ENCODE results near the gene EIF2S1. TPM values are rescaled to one million over a fixed set of nuclear protein-coding genes. Genes with fewer than 3 reads are reported as not detected.

EIF2S1 gene
- total RNA-seq, 1 experiment from 2014 or later = 192 TPM

DNA sequence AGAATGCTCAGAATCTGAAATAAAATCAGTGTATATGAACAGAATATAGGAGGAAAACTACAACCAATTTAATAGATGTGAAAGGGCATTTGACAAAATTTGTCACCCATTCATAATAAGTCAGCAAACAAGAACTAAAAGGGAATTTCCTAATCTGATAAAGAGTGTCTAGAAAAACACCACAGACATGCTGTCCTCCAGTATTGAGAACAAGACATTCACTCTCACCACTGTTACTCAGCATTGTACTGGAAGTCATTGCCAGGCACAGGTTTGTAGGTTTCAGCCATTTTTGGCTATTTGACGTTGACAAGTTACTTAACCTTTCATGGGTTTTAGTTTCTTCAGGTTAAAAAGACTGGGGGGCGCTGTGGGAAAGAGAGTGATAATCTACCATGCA lies 13.2 kb downstream of the EIF2S1 start:
- DNase-seq (ENCODE audit: low read depth, low spot score) (no peak), ATAC-seq (no peak)
- Histone ChIP-seq H3K27me3 (ENCODE audit: insufficient read depth, low read length) (no peaks in the 10 kb centered on the region), H3K79me2 (ENCODE audit: insufficient read depth, low read length) (peaks cover 93% of the 10 kb centered on the region), H3K4me1 (ENCODE audit: control insufficient read depth in 1 of 2, insufficient read depth in 2 of 2, low read length in 2 of 2) (no peaks in the 10 kb centered on the region), H3K9ac (ENCODE audit: low read length) (no peak overlapping the region), H2AFZ (ENCODE audit: low read depth, low read length, poor library complexity, severe bottlenecking) (no peak overlapping the region), H3K4me2 (ENCODE audit: low read length) (no peak overlapping the region), H3K27ac (ENCODE audit: low read depth, low read length) (no peak overlapping the region), H3K9me3 (ENCODE audit: control insufficient read depth in 1 of 2, insufficient read depth in 1 of 2, low read depth in 1 of 2, low read length in 2 of 2) (no peaks in the 10 kb centered on the region), H3K36me3 (ENCODE audit: control insufficient read depth in 1 of 2, insufficient read depth in 2 of 2, low read length in 2 of 2) (peaks cover 64 to 67% of the 10 kb centered on the region in 2 experiments), H3K4me3 (replicated peaks in 1 of 2; ENCODE audit: low read depth in 1 of 2, low read length in 2 of 2) (no peak overlapping the region), H4K20me1 (ENCODE audit: insufficient read depth) (peaks cover 18% of the 10 kb centered on the region; the same call in 1 of the 2 replicates), H3K9me2 (ENCODE audit: insufficient read depth) (no peaks in the 10 kb centered on the region)
- ChIA-PET CTCF (no interaction called here), RAD21 (ENCODE audit: low non-redundant PET in 1 of 2, low total read pairs in 2 of 2, uncharacterized antibody in 2 of 2, unreplicated experiment in 2 of 2) (no interaction called here), POLR2A (no interaction called here)
- intact Hi-C loops (cut with micrococcal nuclease) = no loop called here
- BruUV-seq (replicated peaks) = no TSS peak
- TF ChIP-seq SIN3A (IDR thresholded peaks at IDR 0.05; ENCODE audit: low read depth) = no peak
- no peak for TF ChIP-seq RAD21 (IDR thresholded peaks at IDR 0.05; ENCODE audit: low read depth)
- TF ChIP-seq TCF7L2 (IDR thresholded peaks at IDR 0.05; ENCODE audit: borderline replicate concordance, extremely low read depth, insufficient read depth, insufficient read length) = no peak
- no peak for TF ChIP-seq SRF (IDR thresholded peaks at IDR 0.05; ENCODE audit: low read depth)
- TF ChIP-seq EGR1 (IDR thresholded peaks at IDR 0.05; ENCODE audit: low read depth) = no peak
- no peak for TF ChIP-seq YY1 (IDR thresholded peaks at IDR 0.05; ENCODE audit: extremely low read depth, insufficient replicate concordance, low read depth, low read length)
- TF ChIP-seq, protein P1, sequence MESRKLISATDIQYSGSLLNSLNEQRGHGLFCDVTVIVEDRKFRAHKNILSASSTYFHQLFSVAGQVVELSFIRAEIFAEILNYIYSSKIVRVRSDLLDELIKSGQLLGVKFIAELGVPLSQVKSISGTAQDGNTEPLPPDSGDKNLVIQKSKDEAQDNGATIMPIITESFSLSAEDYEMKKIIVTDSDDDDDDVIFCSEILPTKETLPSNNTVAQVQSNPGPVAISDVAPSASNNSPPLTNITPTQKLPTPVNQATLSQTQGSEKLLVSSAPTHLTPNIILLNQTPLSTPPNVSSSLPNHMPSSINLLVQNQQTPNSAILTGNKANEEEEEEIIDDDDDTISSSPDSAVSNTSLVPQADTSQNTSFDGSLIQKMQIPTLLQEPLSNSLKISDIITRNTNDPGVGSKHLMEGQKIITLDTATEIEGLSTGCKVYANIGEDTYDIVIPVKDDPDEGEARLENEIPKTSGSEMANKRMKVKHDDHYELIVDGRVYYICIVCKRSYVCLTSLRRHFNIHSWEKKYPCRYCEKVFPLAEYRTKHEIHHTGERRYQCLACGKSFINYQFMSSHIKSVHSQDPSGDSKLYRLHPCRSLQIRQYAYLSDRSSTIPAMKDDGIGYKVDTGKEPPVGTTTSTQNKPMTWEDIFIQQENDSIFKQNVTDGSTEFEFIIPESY (IDR thresholded peaks at IDR 0.05; ENCODE audit: extremely low read depth, insufficient replicate concordance, low read length) = no peak
- TF ChIP-seq ZNF274 (IDR thresholded peaks at IDR 0.05; ENCODE audit: low read depth, low read length) = no peak
- TF ChIP-seq JUND (IDR thresholded peaks at IDR 0.05) = no peak
- no peak for TF ChIP-seq POLR2A (IDR thresholded peaks at IDR 0.05; ENCODE audit: borderline replicate concordance, extremely low read depth, insufficient read depth, insufficient read length)
- TF ChIP-seq CBX3 (IDR thresholded peaks at IDR 0.05; ENCODE audit: low read depth) = no peak
- TF ChIP-seq, protein P2, sequence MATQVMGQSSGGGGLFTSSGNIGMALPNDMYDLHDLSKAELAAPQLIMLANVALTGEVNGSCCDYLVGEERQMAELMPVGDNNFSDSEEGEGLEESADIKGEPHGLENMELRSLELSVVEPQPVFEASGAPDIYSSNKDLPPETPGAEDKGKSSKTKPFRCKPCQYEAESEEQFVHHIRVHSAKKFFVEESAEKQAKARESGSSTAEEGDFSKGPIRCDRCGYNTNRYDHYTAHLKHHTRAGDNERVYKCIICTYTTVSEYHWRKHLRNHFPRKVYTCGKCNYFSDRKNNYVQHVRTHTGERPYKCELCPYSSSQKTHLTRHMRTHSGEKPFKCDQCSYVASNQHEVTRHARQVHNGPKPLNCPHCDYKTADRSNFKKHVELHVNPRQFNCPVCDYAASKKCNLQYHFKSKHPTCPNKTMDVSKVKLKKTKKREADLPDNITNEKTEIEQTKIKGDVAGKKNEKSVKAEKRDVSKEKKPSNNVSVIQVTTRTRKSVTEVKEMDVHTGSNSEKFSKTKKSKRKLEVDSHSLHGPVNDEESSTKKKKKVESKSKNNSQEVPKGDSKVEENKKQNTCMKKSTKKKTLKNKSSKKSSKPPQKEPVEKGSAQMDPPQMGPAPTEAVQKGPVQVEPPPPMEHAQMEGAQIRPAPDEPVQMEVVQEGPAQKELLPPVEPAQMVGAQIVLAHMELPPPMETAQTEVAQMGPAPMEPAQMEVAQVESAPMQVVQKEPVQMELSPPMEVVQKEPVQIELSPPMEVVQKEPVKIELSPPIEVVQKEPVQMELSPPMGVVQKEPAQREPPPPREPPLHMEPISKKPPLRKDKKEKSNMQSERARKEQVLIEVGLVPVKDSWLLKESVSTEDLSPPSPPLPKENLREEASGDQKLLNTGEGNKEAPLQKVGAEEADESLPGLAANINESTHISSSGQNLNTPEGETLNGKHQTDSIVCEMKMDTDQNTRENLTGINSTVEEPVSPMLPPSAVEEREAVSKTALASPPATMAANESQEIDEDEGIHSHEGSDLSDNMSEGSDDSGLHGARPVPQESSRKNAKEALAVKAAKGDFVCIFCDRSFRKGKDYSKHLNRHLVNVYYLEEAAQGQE (IDR thresholded peaks at IDR 0.05; ENCODE audit: low read depth) = no peak
- TF ChIP-seq POLR2AphosphoS5 (IDR thresholded peaks at IDR 0.05; ENCODE audit: low read depth, low read length) = no peak
- TF ChIP-seq, protein P3, sequence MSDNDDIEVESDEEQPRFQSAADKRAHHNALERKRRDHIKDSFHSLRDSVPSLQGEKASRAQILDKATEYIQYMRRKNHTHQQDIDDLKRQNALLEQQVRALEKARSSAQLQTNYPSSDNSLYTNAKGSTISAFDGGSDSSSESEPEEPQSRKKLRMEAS (IDR thresholded peaks at IDR 0.05) = no peak
- TF ChIP-seq, protein P4, sequence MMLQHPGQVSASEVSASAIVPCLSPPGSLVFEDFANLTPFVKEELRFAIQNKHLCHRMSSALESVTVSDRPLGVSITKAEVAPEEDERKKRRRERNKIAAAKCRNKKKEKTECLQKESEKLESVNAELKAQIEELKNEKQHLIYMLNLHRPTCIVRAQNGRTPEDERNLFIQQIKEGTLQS (IDR thresholded peaks at IDR 0.05) = no peak
- no peak for TF ChIP-seq ELF1 (IDR thresholded peaks at IDR 0.05; ENCODE audit: borderline replicate concordance, low read depth)
- no peak for TF ChIP-seq CEBPB (IDR thresholded peaks at IDR 0.05; ENCODE audit: low read depth)
- TF ChIP-seq EZH2phosphoT487 (IDR thresholded peaks at IDR 0.05; ENCODE audit: borderline replicate concordance) = no peak

Data from HCT116 (cell line).